NOMO-1 treated with dmso at 0.1 percent for 144 hours (cell line): ENCODE measurements around the gene SAMD1.

Source experiments
- DNase-seq: peaks from one replicate; lab custom pipeline; 2025; ENCODE audit not compliant: unreplicated experiment; lab: John Stamatoyannopoulos, UW

Gene SAMD1

DNA sequence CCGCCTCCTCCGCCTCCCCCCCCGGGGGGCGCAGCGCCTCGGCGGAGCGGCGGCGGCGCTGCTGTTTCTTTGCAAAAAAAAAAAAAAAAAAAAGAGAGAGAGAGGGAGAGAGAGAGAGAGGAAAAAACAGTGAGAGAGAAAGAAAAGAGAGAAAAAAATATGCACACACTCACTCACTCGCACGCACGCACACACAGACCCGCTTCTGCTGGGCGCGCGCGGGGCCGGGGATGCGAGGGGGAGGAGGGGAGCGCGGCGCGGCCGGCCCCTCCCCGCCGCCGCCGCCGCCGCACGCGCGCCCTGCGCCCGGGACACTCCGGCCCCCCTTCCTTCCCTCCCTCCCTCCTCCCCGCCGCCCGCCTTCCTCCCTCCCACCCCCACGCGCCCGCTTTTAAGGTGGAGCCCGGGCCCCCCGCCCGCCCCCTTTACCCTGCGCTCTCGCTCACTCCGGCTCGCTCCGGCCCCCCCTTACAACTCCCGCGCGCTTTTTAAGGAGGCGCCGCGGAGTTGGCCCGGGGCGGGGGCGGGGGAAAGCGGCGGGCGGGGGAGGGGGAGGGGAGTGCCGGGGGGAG is at the start of gene SAMD1:
SAMD1 (minus strand) TSS at position 243 of the 572 bp plus-strand sequence.
- DNase-seq, result peak; percentile 79

- DNase-seq, result peak; percentile 36
Measured at GRCh38 chr19:14139944-14140343, 49.4 kb upstream of the SAMD1 start.

- DNase-seq, result no peak
Measured at GRCh38 chr19:14138576-14139265, 48.2 kb upstream of the SAMD1 start.

DNA sequence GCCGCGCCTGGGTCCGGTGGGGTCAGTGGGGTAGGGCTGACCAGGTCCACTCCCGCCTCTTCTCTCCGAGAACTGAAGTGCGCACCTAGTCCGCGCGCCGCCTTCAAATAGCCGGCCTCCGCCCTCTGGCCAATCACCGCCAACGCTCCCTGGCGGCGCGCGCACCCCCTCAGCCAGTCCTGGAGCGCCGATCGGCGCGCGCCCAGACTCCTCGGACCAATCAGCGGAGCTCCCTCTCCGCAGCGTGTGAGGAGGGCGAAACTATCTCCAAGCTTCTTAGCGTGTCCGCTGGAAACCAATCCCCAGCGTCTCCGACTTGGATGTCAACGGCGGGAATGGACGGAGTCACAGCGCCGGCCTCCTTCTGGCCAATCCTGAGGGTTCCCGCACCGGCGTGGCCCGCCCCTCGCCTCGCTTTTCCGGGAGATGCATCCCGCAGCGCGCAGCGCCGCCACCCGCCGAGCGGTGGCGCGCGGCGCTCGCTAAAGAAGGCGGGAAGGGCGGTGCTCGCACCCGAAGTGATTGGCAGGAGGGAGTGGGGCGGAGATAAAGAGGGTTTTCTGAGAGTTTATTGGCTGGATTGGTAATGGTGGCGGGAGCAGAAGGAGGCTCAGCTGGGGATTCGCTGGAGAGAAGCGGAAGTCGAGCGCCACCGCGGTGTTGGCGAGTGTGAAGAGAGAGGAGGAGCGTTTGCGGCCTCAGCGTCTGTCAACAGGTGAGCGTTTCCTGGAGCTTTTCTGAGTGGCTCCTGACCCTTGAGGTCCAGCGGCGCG is 46.1 kb upstream of the SAMD1 start, which contains the start of gene ASF1B:
ASF1B (minus strand) TSS at position 81 of the 773 bp plus-strand sequence. CDS start 133 bp downstream, outside the sequence.
- DNase-seq, result peak; percentile 100

DNA sequence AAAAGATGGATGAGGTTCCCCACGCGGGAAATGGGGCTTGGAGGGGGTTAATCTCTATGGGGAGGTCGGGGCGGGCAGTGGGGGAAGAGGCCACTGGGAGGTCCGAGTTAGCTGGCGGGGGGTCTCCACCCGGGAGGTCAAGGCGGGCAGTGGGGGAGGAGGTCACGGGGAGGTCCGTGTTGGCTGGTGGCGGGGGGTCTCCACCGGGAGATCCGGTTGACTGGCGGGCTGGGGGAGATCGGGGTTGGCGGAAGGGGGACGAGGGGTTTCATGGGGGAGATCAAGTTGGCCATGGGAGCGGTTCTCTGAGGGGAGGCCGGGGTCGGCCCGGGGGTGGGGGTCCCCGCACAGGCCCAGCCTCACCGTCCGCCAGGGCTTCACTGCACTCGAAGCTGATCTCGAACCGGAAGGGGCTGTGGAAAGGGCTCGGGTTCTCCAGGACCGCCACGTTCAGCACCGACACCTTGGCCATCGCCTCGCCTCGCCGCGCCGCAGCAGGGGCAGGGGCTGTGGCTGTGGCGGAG is 45.5 kb upstream of the SAMD1 start:
- DNase-seq, result no peak

DNA sequence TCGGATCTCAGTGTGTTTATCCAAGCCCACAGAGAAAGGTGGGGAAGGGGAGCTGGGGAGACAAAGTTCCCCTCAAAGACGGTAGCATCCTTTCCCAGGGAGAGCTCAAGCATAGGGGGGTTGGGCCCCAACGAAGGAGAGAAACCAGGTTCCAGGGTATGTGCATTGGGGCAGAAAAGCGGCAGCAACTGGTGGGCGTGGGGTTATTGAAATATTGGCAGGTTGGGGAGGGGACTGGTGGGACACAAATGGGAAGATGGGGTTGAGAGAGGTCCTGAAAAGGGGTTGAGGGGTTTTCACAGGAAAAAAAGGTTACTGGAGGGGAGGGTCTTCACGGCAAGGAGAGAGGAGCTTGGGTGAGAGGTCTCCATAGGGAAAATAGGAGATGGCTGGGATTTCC is 44.8 kb upstream of the SAMD1 start:
- no peak for DNase-seq

- peak; percentile 64 for DNase-seq
Measured at GRCh38 chr19:14127929-14128509, 37.5 kb upstream of the SAMD1 start.

DNA sequence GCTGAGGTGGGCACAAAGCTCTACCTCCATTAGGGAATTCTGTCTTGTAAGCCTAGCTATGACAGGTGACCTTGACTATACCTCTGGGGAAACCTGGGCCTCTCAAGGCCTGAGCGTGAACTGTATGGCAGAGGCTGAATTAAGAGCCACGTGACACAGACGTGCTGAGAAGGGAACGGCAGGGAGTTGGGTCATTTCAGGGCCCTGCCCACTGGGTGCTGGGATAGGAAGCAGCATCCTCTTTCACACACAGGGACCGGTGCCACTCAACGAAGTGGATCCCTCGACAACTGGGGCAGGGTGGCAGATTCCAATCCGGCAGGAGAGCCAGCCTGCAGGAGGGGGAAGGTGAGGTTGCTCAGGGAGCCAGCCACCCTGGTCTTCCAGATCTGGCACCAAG is 36.6 kb upstream of the SAMD1 start:
- no peak for DNase-seq

GRCh38 chr19:14122924-14123323 is 32.4 kb upstream of the SAMD1 start:
- no peak for DNase-seq

- DNase-seq, result no peak
Measured at GRCh38 chr19:14120497-14120780, 29.9 kb upstream of the SAMD1 start.

DNA sequence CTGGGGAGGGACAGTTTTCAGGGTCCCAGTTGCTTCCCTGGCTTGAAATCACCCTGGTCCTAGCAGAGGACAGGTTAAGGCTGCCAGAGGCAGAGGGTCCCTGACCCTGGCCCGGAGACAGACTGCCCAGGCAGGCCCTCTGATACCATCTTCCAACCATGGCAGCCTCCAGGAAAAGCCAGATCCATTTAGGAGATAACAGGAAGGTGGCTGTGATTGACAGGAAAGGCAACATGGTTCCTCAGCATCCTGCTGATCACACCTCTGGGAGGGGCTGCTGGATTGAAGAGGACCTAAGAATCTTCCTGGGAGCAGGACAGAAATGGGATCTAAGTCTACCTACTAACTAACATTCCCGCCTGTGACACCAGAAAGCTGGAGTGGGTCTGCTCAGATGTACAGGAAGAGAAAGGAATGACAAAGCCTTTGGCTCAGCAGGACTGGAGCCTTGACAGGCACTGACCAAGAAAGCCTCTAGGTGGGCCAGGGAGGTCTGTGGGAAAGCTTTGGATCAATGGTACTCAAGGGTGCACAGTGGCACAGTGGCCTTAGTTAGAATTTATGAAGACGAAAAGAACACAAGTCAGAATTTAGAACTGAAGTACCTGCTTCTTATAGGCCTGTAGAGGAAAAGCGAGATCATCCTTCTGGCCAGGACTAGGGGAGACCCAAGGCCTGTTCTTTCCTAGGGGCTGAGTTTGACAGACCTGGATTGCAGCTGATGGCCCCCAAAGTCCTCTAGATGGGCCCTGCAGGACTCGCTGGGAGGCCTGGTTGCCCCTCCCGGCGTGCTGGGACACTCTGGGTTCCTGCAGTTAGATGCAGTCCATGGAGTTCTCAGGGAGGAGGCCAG is 29.3 kb upstream of the SAMD1 start:
- DNase-seq, result no peak

DNA sequence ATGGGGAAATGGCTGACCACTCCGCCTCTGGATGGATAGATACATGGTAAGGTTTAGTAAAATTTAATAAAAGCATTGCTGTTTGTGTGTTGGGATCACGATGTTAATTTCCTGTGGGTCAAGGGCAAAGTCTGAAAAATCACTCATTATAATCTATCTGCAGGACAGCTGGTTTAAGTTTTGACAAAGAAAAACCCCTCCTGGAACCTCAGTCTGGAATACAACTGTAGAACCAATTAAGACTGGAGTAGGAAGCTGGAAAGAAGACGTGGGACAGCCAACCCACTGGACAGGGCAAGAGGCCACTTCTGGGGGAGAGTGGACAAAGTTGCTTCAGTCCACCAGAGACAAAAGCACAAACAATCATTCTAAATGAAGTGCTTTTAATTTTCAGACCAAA is 28.6 kb upstream of the SAMD1 start:
- DNase-seq, result no peak

DNA sequence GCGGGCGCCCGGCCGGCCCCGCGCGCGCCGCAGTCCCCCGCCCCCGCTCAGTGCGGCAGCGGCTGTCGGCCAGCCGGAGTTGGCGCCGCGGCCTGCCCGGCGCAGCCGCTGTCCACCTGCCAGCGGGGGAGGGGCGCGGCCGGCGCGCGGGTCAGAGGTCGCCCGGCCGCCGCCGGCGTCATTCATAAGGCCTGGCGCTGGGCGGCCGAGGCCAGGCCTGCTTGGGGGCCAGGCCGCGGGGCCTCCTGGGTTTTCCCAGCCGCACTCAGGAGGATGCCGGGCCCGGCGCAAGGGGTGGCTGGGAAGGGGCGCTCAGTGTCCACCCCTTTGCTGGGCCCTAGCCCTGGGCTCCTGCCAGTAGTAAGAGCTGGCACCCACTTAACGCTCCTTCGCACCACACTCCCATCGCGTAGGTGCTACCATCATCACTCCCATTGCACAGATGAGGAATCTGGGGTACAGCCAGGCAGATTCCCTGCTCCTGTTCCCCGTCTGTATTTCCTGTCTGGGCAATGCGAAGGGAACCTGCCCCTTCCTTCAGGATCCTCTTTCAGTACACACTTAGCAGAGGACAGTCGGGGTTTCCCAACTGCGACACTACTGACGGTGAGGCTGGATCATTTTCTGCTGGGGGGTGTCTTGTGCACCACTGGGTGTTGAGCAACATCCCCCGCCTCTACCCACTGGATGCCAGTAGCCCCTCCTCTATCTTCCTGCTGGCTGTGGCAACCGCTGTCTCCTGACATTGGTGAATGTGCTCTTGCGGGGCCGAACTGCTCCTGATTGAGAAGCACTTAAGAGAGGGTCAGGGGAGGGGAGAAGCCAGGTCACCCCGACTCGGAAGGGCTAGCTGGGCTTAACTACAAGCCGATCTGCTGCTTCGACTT is 27.9 kb upstream of the SAMD1 start:
- peak; percentile 90 for DNase-seq

DNA sequence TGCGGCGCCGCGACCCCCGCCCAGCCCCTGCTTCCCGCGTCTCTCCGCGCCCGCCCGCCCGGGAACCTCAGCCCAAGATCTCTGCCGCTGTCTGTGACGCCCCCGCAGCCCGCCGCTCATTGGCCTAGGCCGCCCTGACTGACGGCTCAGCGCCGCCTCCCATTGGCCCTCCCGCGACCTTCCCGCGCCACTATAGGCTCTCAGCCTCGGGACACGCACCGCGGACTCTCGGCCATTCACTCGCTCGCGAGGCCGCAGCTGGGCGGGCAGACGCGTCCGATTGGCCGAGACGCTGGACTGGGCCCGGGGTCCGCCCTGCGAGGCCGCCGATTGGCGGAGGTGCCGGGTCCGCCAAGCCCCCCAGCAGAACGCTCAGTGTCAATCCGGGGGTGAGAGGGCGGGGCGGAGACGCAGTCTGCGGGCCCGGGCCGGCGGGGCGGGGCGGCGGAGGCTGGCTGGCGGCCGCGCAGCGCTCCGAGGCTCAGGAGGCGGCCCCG is 27.2 kb upstream of the SAMD1 start, which contains the start of gene PRKACA:
PRKACA (minus strand) TSS at position 95 of the 497 bp plus-strand sequence. CDS start 215 bp downstream, outside the sequence.
- peak; percentile 97 for DNase-seq

DNA sequence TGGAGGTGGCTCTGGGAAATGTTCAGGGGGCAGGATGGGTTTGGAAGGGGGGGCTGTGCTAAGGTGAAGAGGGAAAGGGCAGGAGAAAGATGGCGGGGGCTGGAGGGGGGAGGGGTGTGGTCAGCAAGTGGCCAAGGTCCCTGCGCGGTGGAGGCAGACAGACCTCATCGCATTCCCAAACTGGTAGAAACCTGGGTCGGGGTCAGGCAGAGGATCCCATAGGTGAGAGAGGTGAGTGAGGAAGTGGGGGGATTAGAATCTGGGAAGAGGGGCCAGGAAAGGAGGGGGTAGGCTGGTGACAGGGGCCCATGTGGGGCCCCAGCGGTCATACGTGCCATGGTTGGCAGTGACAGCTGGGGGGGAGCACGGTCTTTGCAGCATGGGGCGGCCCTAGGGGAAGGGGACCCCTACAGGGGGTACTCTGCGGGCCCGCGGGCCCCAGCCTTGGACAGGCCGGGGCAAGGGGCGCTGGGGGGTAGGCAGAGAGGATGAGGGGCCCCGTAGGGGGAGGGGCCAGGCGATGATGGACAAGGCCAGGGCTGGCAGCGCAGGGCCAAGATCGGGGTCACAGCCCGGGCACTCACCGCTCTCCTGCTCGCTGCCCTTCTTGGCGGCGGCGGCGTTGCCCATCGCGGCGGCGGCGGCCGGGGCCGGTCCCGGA is 26.5 kb upstream of the SAMD1 start:
- DNase-seq, result no peak

GRCh38 chr19:14116525-14116917 is 26.0 kb upstream of the SAMD1 start:
- no peak for DNase-seq

DNA sequence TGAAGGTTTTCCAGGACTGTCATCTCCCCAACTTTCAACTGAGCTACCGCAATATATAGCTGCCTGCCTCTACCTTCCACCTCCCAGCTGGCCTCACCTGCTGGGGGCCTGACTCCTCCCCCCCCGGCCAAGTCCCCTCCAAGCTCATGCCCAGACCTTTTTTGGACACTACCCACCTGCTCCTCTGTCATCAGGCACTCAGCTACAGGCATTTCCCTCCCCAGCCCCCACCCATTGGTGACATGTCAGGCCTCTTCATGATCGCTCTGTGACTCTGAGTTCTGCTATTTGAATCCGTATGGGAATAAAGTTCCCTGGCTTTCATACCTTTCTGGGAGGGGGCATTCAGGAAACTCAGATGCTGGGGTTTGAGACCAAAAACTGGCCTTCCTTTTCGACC is 25.2 kb upstream of the SAMD1 start:
- no peak for DNase-seq

GRCh38 chr19:14114854-14115253 is 24.3 kb upstream of the SAMD1 start:
- DNase-seq, result peak; percentile 75

GRCh38 chr19:14114439-14114838 is 23.9 kb upstream of the SAMD1 start:
- no peak for DNase-seq
